Karpas-422 (cell line): Measurements from ENCODE around the gene SFSWAP. TPM values are rescaled to one million over a fixed set of nuclear protein-coding genes. Genes with fewer than 3 reads are reported as not detected.

ENCODE experiments used
- DNase-seq: peaks from one replicate; pipeline ENCODE4 v3.0.0-alpha.2; 2015
- H2AFZ ChIP-seq: fragments of 200-600 bp; sonication (generic); 2 replicates; pipeline ENCODE4 v1.6.1; 2014; ENCODE audit warnings: antibody characterized with exemption, low read length, mixed read lengths
- H3K27ac ChIP-seq: fragments of 200-600 bp; sonication (generic); 2 replicates; pipeline ENCODE4 v1.5.1; 2014; ENCODE audit warnings: mild to moderate bottlenecking, low read length, moderate library complexity
- H3K27me3 ChIP-seq: fragments of 200-600 bp; sonication (generic); 2 replicates; pipeline ENCODE4 v1.6.1; 2014; ENCODE audit warnings: low read length, mixed read lengths
- H3K36me3 ChIP-seq: fragments of 200-600 bp; sonication (generic); 2 replicates; pipeline ENCODE4 v1.6.1; 2014; ENCODE audit warnings: low read length, mixed read lengths; ENCODE audit not compliant: insufficient read depth
- H3K4me1 ChIP-seq: fragments of 200-600 bp; sonication (generic); 2 replicates; pipeline ENCODE4 v1.6.1; 2014; ENCODE audit warnings: mild to moderate bottlenecking, low read length, mixed read lengths
- H3K4me2 ChIP-seq: fragments of 200-600 bp; sonication (generic); 2 replicates; pipeline ENCODE4 v1.6.1; 2014; ENCODE audit warnings: low read length, low read depth, mild to moderate bottlenecking; ENCODE audit not compliant: poor library complexity, severe bottlenecking
- H3K4me3 ChIP-seq: fragments of 200-600 bp; sonication (generic); 2 replicates; pipeline ENCODE4 v1.5.1; 2014; ENCODE audit warnings: mild to moderate bottlenecking, antibody characterized with exemption, low read length, mixed read lengths
- H3K79me2 ChIP-seq: fragments of 200-600 bp; sonication (generic); 2 replicates; pipeline ENCODE4 v1.6.1; 2014; ENCODE audit warnings: mild to moderate bottlenecking, low read length, mixed read lengths
- H3K9ac ChIP-seq: fragments of 200-600 bp; sonication (generic); 2 replicates; pipeline ENCODE4 v1.6.0; 2014; ENCODE audit warnings: low read length
- H3K9me2 ChIP-seq: fragments of 200-600 bp; sonication (generic), shearing (Covaris generic); replicated peaks from 2 replicates; pipeline ENCODE4 v1.6.0; 2014; ENCODE audit warnings: mild to moderate bottlenecking, low read length, moderate library complexity; ENCODE audit not compliant: insufficient read depth
- H3K9me3 ChIP-seq: fragments of 300-700, 200-600 bp; sonication (generic); 2 replicates; pipeline ENCODE4 v1.6.1; 2014; ENCODE audit warnings: low read length, mixed read lengths
- H4K20me1 ChIP-seq: fragments of 200-600 bp; sonication (generic); 2 replicates; pipeline ENCODE4 v1.6.1; 2014; ENCODE audit warnings: mild to moderate bottlenecking, antibody characterized with exemption, low read length, low read depth; ENCODE audit not compliant: insufficient read depth
- total RNA-seq: library from RNA; depleted of rRNA; stranded (reverse); fragments of >200 nt; shearing (Covaris generic); gene quantifications from 2 replicates; pipeline ENCODE4 v1.2.3, GENCODE V29; 2014; ENCODE audit warnings: low replicate concordance

The SFSWAP gene
- total RNA-seq, 1 experiment from 2014 or later = 30.0 TPM

DNA sequence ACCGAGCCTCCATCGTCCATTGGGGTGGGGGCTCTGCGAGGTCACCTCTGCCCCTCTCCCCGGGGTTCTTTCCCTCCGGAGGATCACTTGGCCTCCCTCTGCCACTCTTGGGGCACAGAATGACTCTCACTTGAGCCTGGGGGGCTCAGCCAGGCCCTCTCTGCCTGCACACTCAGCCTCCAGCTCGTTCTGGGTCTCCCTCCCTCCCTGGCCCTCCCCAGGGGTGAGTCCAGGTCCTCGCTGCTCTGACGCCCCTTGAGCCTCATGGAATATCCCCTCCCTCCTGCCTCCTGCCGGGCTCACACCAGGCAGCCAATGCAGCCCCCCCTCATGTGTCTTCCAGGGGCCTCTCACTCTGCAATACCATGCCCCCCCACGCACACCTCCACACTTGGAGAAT lies 17.7 kb upstream of the SFSWAP start:
- Histone ChIP-seq H2AFZ (no peak overlapping the region), H3K9ac (no peak overlapping the region), H3K9me3 (peaks cover 7% of the 10 kb centered on the region; the same call in 1 of the 2 replicates), H3K79me2 (no peaks in the 10 kb centered on the region), H3K4me2 (no peak overlapping the region), H3K27ac (no peak overlapping the region), H3K9me2 (no peaks in the 10 kb centered on the region), H4K20me1 (no peaks in the 10 kb centered on the region), H3K4me1 (no peaks in the 10 kb centered on the region), H3K36me3 (no peaks in the 10 kb centered on the region), H3K27me3 (no peaks in the 10 kb centered on the region), H3K4me3 (no peak overlapping the region)
- DNase-seq = no peak

DNA sequence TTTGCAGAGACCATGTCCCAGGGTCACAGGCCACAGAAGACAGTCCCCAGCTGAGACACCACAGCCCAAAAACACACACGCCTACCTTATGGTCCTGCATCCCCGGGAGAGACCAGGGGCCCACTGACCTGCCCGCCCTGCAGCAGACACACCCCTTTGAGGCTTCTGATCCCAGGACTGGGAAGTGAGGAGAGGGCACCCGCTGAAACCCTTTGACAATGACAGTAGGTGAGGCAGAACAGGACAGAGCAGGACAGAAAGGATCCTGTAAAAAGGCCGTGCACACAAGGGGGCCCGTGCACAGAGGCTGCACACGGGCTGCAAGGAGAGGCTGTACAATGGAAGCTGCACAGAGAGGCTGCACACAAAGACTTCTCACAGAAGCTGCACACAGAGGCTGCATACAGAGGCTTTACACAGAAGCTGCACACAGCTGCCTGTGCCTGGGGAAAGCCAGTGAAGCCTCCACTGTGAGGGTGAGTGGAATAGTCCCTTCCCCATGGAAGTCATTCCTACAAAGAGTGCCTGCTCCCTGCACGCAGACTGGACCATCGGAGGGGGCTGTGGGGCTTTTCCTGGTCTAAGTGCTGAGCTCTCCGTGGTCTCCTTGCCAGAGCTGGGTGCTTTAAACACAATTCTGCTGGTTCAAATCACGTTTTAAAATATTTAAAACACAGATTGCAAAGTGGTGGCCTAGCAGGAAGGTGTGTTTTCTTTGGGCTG lies 16.6 kb upstream of the SFSWAP start:
- Histone ChIP-seq H3K36me3 (no peaks in the 10 kb centered on the region), H3K27me3 (no peaks in the 10 kb centered on the region), H4K20me1 (no peaks in the 10 kb centered on the region), H3K4me2 (no peak overlapping the region), H3K9ac (no peak overlapping the region), H3K4me3 (no peak overlapping the region), H3K9me3 (no peaks in the 10 kb centered on the region; the same call in 1 of the 2 replicates), H3K79me2 (no peaks in the 10 kb centered on the region), H2AFZ (no peak overlapping the region), H3K4me1 (no peaks in the 10 kb centered on the region), H3K27ac (no peak overlapping the region), H3K9me2 (no peaks in the 10 kb centered on the region)
- DNase-seq = no peak

DNA sequence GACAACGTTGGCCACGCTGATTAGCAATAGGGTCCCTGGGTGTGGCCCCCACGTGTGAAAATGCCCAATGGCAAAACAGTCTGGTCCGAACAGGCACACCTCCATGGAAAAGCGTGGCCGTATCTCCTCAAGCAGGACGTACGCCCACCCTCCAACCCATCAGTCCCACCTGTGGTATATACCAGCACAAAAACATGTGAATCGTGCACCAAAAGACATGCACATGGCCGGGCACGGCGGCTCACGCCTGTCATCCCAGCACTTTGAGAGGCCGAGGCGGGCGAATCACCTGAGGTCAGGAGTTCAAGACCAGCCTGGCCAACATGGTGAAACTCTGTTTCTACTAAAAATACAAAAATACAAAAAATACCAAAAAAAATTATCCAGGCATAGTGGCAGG lies 14.9 kb upstream of the SFSWAP start:
- Histone ChIP-seq H3K79me2 (no peaks in the 10 kb centered on the region), H3K9me2 (no peaks in the 10 kb centered on the region), H3K9me3 (no peaks in the 10 kb centered on the region), H3K4me3 (no peak overlapping the region), H3K27me3 (no peaks in the 10 kb centered on the region), H2AFZ (no peak overlapping the region), H3K4me1 (no peaks in the 10 kb centered on the region), H3K9ac (no peak overlapping the region), H3K4me2 (no peak overlapping the region), H4K20me1 (no peaks in the 10 kb centered on the region), H3K27ac (no peak overlapping the region), H3K36me3 (no peaks in the 10 kb centered on the region)
- no peak for DNase-seq

DNA sequence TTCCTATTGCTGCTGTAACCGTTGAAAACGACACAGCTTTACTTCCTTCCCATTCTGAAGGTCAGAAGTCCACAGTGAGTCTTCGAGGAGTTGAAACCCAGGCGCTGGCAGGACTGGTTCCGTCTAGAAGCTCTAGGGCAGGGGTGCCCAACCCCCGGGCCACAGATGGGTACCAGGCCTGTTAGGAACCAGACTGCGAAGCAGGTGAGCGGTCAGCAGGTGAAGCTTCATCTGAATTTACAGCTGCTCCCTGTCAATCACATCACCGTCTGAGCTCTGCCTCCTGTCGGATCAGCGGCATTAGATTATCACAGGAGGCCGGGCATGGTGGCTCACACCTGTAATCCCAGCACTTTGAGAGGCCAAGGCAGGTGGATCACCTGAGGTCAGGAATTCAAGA lies 12.6 kb upstream of the SFSWAP start:
- Histone ChIP-seq H3K4me1 (no peaks in the 10 kb centered on the region), H3K4me3 (no peak overlapping the region), H2AFZ (no peak overlapping the region), H3K79me2 (no peaks in the 10 kb centered on the region), H3K27me3 (no peaks in the 10 kb centered on the region), H3K4me2 (no peak overlapping the region), H4K20me1 (no peaks in the 10 kb centered on the region), H3K9me2 (no peaks in the 10 kb centered on the region), H3K9me3 (no peaks in the 10 kb centered on the region), H3K36me3 (no peaks in the 10 kb centered on the region), H3K9ac (no peak overlapping the region), H3K27ac (no peak overlapping the region)
- no peak for DNase-seq

DNA sequence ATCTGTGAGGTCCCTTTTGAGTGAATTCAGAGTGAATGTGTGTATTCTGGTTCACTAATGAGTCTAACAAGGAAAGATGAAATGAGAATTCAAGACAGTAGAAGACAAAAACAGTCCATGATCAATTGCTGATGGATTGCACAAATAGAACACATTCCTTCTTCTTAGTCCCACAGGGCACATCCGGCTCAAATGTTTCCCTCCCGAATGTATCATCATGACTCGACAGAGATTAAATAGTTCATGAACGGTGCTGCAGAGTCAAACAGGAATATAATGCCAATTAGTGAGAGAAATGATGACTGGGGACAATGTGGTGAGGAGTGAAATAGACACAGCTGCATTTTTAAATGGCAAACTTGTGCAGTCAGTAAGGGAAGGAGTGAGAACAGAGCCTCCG lies 11.5 kb upstream of the SFSWAP start:
- Histone ChIP-seq H3K9ac (no peak overlapping the region), H3K27me3 (no peaks in the 10 kb centered on the region), H3K9me3 (no peaks in the 10 kb centered on the region), H3K4me3 (no peak overlapping the region), H3K9me2 (no peaks in the 10 kb centered on the region), H4K20me1 (no peaks in the 10 kb centered on the region), H2AFZ (no peak overlapping the region), H3K27ac (no peak overlapping the region), H3K4me1 (no peaks in the 10 kb centered on the region), H3K36me3 (no peaks in the 10 kb centered on the region), H3K4me2 (no peak overlapping the region), H3K79me2 (no peaks in the 10 kb centered on the region)
- no peak for DNase-seq

DNA sequence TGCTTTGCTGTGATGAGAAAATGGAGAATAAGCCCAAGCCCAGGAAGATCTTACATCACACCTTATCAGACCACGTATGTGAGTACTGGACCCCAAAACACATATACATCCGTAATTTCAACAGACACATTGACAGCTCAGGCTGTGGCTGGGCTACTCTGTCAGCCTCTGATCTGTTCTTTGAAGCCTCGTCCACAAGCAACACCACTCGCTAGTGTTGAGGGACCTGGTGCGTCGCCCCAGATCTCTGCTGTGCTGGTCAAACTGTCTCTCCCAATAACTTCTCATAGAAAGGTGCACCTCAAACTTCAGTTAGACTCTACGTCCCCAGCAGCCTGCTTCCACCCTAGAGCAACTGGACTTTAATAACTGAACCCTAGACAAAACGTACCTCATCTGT lies 10.6 kb upstream of the SFSWAP start:
- Histone ChIP-seq H4K20me1 (no peaks in the 10 kb centered on the region), H3K4me2 (no peak overlapping the region), H2AFZ (no peak overlapping the region), H3K9me2 (no peaks in the 10 kb centered on the region), H3K27me3 (no peaks in the 10 kb centered on the region), H3K36me3 (no peaks in the 10 kb centered on the region), H3K27ac (no peak overlapping the region), H3K4me3 (no peak overlapping the region), H3K9ac (no peak overlapping the region), H3K4me1 (no peaks in the 10 kb centered on the region), H3K9me3 (no peaks in the 10 kb centered on the region), H3K79me2 (no peaks in the 10 kb centered on the region)
- DNase-seq = no peak

DNA sequence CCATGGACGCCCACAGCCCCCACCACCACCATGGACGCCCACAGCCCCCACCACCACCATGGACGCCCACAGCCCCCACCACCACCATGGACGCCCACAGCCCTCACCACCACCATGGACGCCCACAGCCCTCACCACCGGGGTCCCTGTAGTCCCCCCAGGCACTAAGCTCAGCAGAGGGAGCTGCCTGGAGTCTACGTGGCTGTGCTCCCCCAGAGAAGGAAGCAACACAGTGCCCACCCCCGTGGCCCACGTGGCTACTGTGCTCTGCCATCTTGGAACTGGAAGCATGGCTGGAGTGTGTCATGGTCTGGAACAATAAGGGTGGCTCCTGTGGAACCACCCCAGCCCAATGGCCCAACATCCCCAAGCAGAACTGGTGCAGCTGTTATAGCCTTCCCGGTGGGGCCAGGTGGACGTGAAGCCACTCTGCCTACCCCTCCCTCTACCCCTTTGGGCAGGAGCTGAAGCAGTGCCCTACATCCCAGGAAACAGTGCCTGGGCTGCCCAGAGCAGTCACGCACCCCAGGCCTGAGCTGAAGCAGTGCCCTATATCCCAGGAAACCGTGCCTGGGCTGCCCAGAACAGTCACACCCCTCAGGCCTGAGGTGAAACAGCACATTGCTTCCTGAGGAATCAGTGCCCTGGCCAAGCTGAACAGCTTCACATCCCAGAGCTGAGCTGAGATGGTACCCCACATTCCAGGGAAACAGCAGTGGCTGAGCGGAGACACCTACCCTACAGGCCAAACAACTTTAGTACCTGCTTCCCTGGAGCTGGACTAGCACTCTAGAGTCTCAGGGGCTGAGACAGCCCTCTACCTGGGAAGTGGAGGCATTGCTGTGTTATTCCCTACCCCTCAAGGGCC lies 9.0 kb upstream of the SFSWAP start:
- Histone ChIP-seq H3K4me3 (no peak overlapping the region), H3K9me2 (no peaks in the 10 kb centered on the region), H3K79me2 (no peaks in the 10 kb centered on the region), H4K20me1 (no peaks in the 10 kb centered on the region), H3K9me3 (no peaks in the 10 kb centered on the region), H3K36me3 (no peaks in the 10 kb centered on the region), H3K9ac (no peak overlapping the region), H2AFZ (no peak overlapping the region), H3K27me3 (no peaks in the 10 kb centered on the region), H3K4me2 (no peak overlapping the region), H3K4me1 (no peaks in the 10 kb centered on the region), H3K27ac (no peak overlapping the region)
- DNase-seq = no peak

DNA sequence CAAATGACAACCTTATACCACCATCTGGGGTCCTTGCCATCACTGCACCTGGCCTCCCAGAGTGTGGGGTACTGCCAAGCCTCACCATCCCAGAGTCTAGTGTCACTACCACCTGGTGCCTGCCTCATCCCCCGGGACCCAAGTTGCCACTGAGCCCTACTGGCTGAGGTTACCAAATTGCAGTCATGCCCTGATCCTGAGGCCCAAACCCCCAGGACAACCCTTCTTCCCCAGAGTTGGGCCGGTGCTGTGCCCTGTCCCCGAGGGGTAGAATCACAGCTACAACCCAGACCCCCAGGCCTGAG lies 8.4 kb upstream of the SFSWAP start:
- Histone ChIP-seq H3K9ac (no peak overlapping the region), H3K9me2 (no peaks in the 10 kb centered on the region), H3K4me2 (no peak overlapping the region), H3K79me2 (no peaks in the 10 kb centered on the region), H3K27me3 (no peaks in the 10 kb centered on the region), H3K27ac (no peak overlapping the region), H3K4me1 (no peaks in the 10 kb centered on the region), H2AFZ (no peak overlapping the region), H3K4me3 (no peak overlapping the region), H3K36me3 (no peaks in the 10 kb centered on the region), H4K20me1 (no peaks in the 10 kb centered on the region), H3K9me3 (no peaks in the 10 kb centered on the region)
- DNase-seq = no peak
